ENCODE results near the gene CNTNAP2.
"Not testable (repeated sequence)": the region's sequence is repeated elsewhere in the genome, so short reads cannot be mapped to it uniquely, and the experiment has no call there.

CNTNAP2 gene

GRCh38 chr7:148299350-148300276 is 2183.0 kb downstream of the CNTNAP2 start:
- DNase-seq, result no peak

GRCh38 chr7:148302436-148302835 is 2185.8 kb downstream of the CNTNAP2 start:
- DNase-seq, result not testable (repeated sequence)

GRCh38 chr7:148303295-148304082 is 2186.9 kb downstream of the CNTNAP2 start:
- DNase-seq, result no peak

GRCh38 chr7:148304083-148304335 is 2187.4 kb downstream of the CNTNAP2 start:
- no peak for DNase-seq

GRCh38 chr7:148304456-148304855 is 2187.9 kb downstream of the CNTNAP2 start:
- DNase-seq, result no peak

- DNase-seq, result no peak
Measured at GRCh38 chr7:148306759-148307158, 2190.2 kb downstream of the CNTNAP2 start.

GRCh38 chr7:148318102-148318811 is 2201.7 kb downstream of the CNTNAP2 start:
- no peak for DNase-seq

- no peak for DNase-seq
Measured at GRCh38 chr7:148318838-148319237, 2202.2 kb downstream of the CNTNAP2 start.

- no peak for DNase-seq
Measured at GRCh38 chr7:148319316-148319808, 2202.8 kb downstream of the CNTNAP2 start.

GRCh38 chr7:148325208-148325607 is 2208.6 kb downstream of the CNTNAP2 start:
- no peak for DNase-seq

GRCh38 chr7:148327379-148327778 is 2210.8 kb downstream of the CNTNAP2 start:
- no peak for DNase-seq

GRCh38 chr7:148328906-148329305 is 2212.3 kb downstream of the CNTNAP2 start:
- no peak for DNase-seq

- DNase-seq, result no peak
Measured at GRCh38 chr7:148330124-148330818, 2213.7 kb downstream of the CNTNAP2 start.

GRCh38 chr7:148330822-148331221 is 2214.2 kb downstream of the CNTNAP2 start:
- DNase-seq, result no peak

- not testable (repeated sequence) for DNase-seq
Measured at GRCh38 chr7:148331456-148331855, 2214.9 kb downstream of the CNTNAP2 start.

- no peak for DNase-seq
Measured at GRCh38 chr7:148332191-148333186, 2215.9 kb downstream of the CNTNAP2 start.

- DNase-seq, result no peak
Measured at GRCh38 chr7:148334441-148334956, 2217.9 kb downstream of the CNTNAP2 start.

- no peak for DNase-seq
Measured at GRCh38 chr7:148334959-148335577, 2218.5 kb downstream of the CNTNAP2 start.

GRCh38 chr7:148335790-148336189 is 2219.2 kb downstream of the CNTNAP2 start:
- no peak for DNase-seq

- no peak for DNase-seq
Measured at GRCh38 chr7:148336411-148336810, 2219.8 kb downstream of the CNTNAP2 start.

Data from activated T-cell treated with anti-CD3 and anti-CD28 coated beads, Interleukin-2, amount 50 U/mL, for 1 hour (primary cell).